HG03457 (cell line): ENCODE results near the gene FCGBP.
"Not testable (repeated sequence)": the region's sequence is repeated elsewhere in the genome, so short reads cannot be mapped to it uniquely, and the experiment has no call there.

Experiments used
- ATAC-seq: cut with Tn5 transposase; IDR thresholded peaks from one replicate; pipeline ENCODE4 v1.9.1; 2021; ENCODE audit warnings: moderate number of reproducible peaks; ENCODE audit not compliant: unreplicated experiment

Gene FCGBP

DNA sequence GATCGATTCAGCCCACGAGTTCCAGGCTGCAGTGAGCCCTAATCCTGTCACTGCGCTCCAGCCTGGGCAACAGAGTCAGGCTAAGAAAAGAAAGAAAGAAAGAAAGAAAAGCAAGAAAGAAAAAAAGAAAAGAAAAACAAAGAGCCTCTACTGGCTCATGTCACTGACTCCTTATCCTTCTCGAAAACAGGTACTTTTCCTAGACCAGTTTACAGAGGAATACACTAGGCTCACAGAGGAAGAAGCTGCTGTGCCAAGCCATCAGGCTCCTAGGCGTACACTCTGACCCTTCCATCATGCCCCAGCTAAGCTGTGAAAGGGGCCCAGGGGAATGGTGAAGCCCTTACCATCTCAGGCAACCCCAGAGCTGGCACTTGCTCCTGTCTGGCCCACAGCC, 41.9 kb downstream of the FCGBP start:
- ATAC-seq = not testable (repeated sequence)

- not testable (repeated sequence) for ATAC-seq
These were observed 42.6 kb downstream of the FCGBP start for GRCh38 chr19:39891660-39892505.

DNA sequence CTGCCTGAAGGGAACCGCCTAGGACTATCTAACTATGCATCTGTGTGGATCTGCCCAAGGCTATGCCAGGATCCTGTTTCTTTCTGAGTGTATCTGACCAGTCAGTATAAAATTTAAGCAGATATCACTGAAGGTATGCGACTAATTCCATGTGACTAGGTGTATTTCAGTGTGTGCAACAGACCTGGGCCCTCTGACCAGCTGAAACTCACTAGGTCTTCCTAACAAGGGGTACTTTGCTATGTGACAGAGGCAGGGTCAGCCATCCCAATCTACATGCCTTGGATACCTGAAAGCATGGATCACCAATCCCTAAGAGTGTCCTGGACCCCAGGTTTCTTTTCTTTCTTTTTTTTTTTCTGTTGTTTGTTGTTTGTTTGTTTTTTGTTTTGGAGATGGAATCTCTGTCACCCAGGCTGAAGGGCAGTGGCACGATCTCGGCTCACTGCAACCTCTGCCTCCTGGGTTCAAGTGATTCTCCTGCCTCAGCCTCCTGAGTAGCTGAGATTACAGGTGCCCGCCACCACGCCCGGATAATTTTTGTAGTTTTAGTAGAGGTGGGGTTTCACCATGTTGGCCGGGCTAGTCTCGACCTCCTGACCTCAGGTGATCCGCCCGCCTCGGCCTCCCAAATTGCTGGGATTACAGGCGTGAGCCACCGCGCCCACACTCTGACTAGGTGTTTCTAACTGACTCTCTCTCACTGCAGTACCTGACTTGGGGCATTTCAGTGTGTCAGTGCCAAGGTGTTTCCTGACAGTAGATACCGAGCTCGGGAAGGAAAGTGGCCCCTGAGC, 43.5 kb downstream of the FCGBP start:
- no peak for ATAC-seq

DNA sequence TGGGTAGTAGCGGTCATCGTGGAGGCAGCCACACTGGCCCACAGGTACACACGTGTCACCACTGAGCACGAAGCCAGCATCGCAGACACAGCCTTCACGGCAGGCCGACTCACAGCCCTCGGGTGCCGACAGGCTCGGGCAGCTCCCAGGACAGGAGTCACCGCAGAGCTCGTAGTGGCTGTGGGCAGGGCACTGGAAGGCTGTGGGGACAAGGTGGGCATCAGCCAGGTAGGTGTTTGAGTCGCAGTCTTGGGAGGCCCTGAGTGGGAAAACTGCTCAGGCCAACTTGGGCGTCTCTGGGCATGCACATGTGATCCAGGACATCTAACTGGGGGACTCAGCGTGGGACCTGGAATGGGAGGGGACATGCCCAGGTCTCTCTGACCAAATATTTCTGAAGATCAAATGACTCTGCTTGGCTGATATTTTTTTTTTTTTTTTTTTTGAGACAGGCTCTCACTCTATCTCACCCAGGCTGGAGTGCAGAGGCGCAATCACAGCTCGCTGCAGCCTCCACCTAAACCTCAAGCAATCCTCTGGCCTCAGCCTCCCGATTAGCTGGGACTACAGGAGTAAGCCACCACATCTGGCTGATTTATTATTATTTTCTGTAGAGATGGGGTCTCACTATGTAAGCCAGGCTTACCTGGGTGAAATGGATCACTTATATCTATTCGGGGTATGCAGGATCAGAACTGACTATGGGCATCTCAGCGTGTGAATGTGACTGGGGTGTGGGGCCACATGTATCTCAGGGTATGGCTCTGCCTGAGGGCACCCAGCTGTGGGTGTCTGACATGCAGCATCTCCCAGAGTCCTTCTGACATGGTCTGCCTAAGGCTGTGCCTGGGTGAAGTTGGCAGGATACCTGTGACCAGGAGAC, 44.3 kb downstream of the FCGBP start:
- ATAC-seq = not testable (repeated sequence)

DNA sequence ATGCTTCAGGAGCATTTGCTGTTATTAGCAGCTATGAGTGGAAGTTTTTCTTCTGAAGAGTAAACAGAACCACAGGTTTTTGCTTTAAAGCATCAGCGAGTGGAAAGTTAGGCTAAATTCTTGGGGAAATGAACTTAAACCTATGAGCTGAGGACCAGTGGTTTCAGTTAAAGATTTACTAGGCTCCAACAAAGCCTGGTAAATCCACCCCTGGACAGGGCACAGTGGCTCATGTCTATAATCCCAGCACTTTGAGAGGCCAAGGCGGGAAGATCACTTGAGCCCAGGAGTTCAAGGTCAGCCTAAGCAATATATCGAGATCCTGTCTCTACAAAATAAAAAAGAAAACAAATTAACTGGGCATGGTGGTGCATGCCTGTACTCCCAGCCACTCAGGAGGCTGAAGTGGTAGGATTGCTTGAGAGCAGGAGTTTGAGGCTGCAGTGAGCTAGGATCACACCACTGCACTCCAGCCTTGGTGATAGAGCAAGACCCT, 46.9 kb downstream of the FCGBP start:
- ATAC-seq = not testable (repeated sequence)

GRCh38 chr19:39885821-39886554, 48.4 kb downstream of the FCGBP start:
- ATAC-seq = not testable (repeated sequence)

DNA sequence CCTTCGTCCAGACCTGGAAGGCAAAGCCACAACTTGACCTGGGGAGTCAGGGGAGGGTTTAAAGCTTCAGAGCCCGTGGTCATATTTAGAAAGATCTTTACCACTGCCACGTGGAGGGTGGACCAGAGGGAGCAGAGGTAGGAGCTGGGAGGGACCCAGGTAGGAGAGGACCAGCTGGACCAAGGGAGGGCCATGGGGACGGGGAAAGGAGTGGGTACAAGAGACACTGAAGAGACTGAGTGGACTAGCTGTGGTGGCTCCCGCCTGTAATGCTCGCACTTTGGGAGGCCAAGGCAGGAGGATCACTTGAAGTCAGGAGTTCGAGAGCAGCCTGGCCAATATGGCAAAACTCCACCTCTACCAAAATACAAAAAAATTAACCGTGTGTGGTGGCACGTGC, 49.7 kb downstream of the FCGBP start:
- ATAC-seq = not testable (repeated sequence)
